HEK293 (cell line): ENCODE results near the gene KYAT1.

Source experiments
- TF ChIP-seq, protein P1 (sequence below): fragments of 450-650 bp; formaldehyde crosslinking; IDR thresholded peaks from 2 replicates; pipeline ENCODE4 v1.5.1; 2016; ENCODE audit warnings: missing biosample characterization, missing genetic modification characterization
- TF ChIP-seq, protein P2 (sequence below): fragments of 450-650 bp; formaldehyde crosslinking; IDR thresholded peaks from 2 replicates; pipeline ENCODE4 v1.5.0; 2017; ENCODE audit warnings: missing biosample characterization, missing genetic modification characterization, borderline replicate concordance
- TF ChIP-seq, protein P3 (sequence below): fragments of 450-650 bp; formaldehyde crosslinking; IDR thresholded peaks from 2 replicates; pipeline ENCODE4 v1.5.1; 2016; ENCODE audit warnings: missing biosample characterization, missing genetic modification characterization

DNA sequence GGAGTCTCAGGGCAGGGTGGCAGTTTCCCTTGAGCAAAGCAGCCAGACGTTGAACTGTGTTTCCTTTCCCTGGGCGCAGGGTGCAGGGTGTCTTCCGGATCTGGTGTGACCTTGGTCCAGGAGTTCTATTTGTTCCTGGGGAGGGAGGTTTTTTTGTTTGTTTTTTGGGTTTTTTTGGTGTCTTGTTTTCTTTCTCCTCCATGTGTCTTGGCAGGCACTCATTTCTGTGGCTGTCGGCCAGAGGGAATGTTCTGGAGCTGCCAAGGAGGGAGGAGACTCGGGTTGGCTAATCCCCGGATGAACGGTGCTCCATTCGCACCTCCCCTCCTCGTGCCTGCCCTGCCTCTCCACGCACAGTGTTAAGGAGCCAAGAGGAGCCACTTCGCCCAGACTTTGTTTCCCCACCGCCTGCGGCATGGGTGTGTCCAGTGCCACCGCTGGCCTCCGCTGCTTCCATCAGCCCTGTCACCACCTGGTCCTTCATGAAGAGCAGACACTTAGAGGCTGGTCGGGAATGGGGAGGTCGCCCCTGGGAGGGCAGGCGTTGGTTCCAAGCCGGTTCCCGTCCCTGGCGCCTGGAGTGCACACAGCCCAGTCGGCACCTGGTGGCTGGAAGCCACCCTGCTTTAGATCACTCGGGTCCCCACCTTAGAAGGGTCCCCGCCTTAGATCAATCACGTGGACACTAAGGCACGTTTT, 35.5 kb upstream of the KYAT1 start:
- TF ChIP-seq, protein P1, sequence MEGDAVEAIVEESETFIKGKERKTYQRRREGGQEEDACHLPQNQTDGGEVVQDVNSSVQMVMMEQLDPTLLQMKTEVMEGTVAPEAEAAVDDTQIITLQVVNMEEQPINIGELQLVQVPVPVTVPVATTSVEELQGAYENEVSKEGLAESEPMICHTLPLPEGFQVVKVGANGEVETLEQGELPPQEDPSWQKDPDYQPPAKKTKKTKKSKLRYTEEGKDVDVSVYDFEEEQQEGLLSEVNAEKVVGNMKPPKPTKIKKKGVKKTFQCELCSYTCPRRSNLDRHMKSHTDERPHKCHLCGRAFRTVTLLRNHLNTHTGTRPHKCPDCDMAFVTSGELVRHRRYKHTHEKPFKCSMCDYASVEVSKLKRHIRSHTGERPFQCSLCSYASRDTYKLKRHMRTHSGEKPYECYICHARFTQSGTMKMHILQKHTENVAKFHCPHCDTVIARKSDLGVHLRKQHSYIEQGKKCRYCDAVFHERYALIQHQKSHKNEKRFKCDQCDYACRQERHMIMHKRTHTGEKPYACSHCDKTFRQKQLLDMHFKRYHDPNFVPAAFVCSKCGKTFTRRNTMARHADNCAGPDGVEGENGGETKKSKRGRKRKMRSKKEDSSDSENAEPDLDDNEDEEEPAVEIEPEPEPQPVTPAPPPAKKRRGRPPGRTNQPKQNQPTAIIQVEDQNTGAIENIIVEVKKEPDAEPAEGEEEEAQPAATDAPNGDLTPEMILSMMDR (tag by site-specific recombination): no peak
- TF ChIP-seq, protein P2, sequence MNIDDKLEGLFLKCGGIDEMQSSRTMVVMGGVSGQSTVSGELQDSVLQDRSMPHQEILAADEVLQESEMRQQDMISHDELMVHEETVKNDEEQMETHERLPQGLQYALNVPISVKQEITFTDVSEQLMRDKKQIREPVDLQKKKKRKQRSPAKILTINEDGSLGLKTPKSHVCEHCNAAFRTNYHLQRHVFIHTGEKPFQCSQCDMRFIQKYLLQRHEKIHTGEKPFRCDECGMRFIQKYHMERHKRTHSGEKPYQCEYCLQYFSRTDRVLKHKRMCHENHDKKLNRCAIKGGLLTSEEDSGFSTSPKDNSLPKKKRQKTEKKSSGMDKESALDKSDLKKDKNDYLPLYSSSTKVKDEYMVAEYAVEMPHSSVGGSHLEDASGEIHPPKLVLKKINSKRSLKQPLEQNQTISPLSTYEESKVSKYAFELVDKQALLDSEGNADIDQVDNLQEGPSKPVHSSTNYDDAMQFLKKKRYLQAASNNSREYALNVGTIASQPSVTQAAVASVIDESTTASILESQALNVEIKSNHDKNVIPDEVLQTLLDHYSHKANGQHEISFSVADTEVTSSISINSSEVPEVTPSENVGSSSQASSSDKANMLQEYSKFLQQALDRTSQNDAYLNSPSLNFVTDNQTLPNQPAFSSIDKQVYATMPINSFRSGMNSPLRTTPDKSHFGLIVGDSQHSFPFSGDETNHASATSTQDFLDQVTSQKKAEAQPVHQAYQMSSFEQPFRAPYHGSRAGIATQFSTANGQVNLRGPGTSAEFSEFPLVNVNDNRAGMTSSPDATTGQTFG (tag by site-specific recombination): no peak
- TF ChIP-seq, protein P3, sequence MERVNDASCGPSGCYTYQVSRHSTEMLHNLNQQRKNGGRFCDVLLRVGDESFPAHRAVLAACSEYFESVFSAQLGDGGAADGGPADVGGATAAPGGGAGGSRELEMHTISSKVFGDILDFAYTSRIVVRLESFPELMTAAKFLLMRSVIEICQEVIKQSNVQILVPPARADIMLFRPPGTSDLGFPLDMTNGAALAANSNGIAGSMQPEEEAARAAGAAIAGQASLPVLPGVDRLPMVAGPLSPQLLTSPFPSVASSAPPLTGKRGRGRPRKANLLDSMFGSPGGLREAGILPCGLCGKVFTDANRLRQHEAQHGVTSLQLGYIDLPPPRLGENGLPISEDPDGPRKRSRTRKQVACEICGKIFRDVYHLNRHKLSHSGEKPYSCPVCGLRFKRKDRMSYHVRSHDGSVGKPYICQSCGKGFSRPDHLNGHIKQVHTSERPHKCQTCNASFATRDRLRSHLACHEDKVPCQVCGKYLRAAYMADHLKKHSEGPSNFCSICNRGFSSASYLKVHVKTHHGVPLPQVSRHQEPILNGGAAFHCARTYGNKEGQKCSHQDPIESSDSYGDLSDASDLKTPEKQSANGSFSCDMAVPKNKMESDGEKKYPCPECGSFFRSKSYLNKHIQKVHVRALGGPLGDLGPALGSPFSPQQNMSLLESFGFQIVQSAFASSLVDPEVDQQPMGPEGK (tag by site-specific recombination): no peak
